Right cardiac atrium (tissue), 5 donors: ENCODE measurements around the gene PLAU. TPM values are rescaled to one million over a fixed set of nuclear protein-coding genes. Genes with fewer than 3 reads are reported as not detected.
A peak's percentile ranks its signal among the peaks of the same experiment; 100 is the strongest.
"Not testable (repeated sequence)": the region's sequence is repeated elsewhere in the genome, so short reads cannot be mapped to it uniquely, and the experiment has no call there.

Experiments used
- ATAC-seq, 2 donors: fragments of 200-7000 bp; cut with Tn5 transposase; one replicate each; pipeline versions ENCODE4 v1.8.0 to v1.9.1; 2020; ENCODE audit warnings: moderate library complexity in 2 of 2, mild to moderate bottlenecking in 1 of 2
- DNase-seq, 3 donors: peaks; one replicate each; pipeline ENCODE4 v3.0.0-alpha.2; 2020
- H3K27ac ChIP-seq: one replicate; pipeline ENCODE4 v1.5.1; 2013; ENCODE audit warnings: mild to moderate bottlenecking, low read length, control low read depth, moderate library complexity
- H3K27me3 ChIP-seq: one replicate; pipeline ENCODE4 v1.6.1; 2013; ENCODE audit not compliant: control insufficient read depth, insufficient read depth
- H3K4me1 ChIP-seq: one replicate; pipeline ENCODE4 v1.6.1; 2013; ENCODE audit warnings: low read length; ENCODE audit not compliant: control insufficient read depth, insufficient read depth
- H3K4me3 ChIP-seq: one replicate; pipeline ENCODE4 v1.5.1; 2013; ENCODE audit warnings: low read length, control low read depth
- H3K9me3 ChIP-seq: one replicate; pipeline ENCODE4 v1.6.1; 2013; ENCODE audit warnings: low read length; ENCODE audit not compliant: control insufficient read depth
- WGBS: extraction: QIAGEN DNeasy Blood & Tissue Kit; methylation state at CpG from one replicate; pipeline ENCODE4 v1.1.7; 2013; 5-methylcytosine and 5-hydroxymethylcytosine counted together
- intact Hi-C, 4 donors: fragments of 100-400 bp; cut with DNase I; formaldehyde crosslinking; loops; one replicate each; pipeline versions ENCODE4 v1.11.0 to v1.14.0; 2022 to 2023
- polyA plus RNA-seq: library from polyadenylated mRNA; stranded (reverse); fragments of 200-250 nt; gene quantifications from one replicate; pipeline ENCODE4 v1.2.3, GENCODE V29; 2013
- total RNA-seq, 4 donors: library from RNA; stranded (reverse); fragmentation: NEBNext Ultra II Directional; extraction: Animal tissue kit (Norgen Biotek cat#: 25700); gene quantifications; one replicate each; pipeline ENCODE4 v1.2.1, GENCODE V29; 2021
- donor health status: healthy with polysubstance abuse.
- donor health status: DM: no; HTN: yes; CAD: no.
- donor health status: DM: no; HTN: no; CAD: no.
- donor health status: DM: no; HTN: yes; CAD: no; lungs with severe emphysema.
- donor health status: DM: yes; HTN: yes; CAD: no.

PLAU gene
- total and polyA plus RNA-seq, 5 donors: 4.8 to 7.1 (median 6.1) TPM

DNA sequence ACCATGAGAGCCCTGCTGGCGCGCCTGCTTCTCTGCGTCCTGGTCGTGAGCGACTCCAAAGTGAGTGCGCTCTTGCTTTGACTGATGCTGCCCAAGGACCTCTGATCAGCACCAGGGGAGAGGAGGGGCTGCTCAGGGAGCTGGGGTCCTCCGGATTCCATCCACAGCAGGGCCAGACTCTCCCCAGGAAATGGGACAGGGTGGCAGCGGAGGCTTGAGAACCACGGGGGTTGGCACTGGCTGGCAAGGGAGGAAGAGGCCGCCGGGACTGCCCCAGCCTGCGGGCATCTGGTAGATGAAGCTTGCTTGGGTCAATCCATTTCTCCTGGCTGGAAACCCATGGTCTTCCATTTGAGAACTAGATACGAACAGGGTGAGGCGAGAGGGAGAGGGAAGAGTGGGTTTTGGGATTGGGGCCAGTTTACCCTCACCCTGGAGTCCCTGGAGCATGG, 647 bp downstream of the PLAU start:
- Histone ChIP-seq H3K4me3 (peak overlapping the region; percentile 72), H3K27me3 (no peaks in the 10 kb centered on the region), H3K4me1 (peaks cover 18% of the 10 kb centered on the region), H3K9me3 (no peaks in the 10 kb centered on the region), H3K27ac (peak overlapping the region; percentile 28)
- ATAC-seq (no peak), DNase-seq (no peak)
- WGBS: 15% methylated on average over 14 of the region's 14 CpGs
- intact Hi-C loops: no loop called here

DNA sequence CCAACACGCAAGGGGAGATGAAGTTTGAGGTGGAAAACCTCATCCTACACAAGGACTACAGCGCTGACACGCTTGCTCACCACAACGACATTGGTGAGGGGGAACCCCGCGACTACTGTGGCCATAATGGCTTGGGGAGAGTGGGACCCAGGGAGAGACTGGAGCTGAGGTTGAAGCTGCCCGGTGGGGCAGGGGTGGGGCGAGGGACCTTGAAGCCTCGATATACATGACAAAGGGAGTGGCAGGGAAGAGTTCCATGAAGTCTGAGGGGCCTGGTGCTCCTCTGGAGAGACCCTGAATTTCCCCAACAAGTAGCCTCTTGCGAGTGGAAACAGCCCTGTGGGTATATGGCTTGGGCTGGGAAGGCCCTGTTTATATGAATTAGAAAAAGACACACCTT, 3.1 kb downstream of the PLAU start:
- DNase-seq (no peak), ATAC-seq (no peak)
- intact Hi-C loops: no loop called here
- no peaks in the 10 kb centered on the region for H3K9me3 ChIP-seq
- no peak overlapping the region for H3K4me3 ChIP-seq
- H3K27ac ChIP-seq: no peak overlapping the region
- H3K27me3 ChIP-seq: no peaks in the 10 kb centered on the region
- 85% methylated on average over 10 of the region's 10 CpGs for WGBS
- peaks cover 14% of the 10 kb centered on the region for H3K4me1 ChIP-seq

DNA sequence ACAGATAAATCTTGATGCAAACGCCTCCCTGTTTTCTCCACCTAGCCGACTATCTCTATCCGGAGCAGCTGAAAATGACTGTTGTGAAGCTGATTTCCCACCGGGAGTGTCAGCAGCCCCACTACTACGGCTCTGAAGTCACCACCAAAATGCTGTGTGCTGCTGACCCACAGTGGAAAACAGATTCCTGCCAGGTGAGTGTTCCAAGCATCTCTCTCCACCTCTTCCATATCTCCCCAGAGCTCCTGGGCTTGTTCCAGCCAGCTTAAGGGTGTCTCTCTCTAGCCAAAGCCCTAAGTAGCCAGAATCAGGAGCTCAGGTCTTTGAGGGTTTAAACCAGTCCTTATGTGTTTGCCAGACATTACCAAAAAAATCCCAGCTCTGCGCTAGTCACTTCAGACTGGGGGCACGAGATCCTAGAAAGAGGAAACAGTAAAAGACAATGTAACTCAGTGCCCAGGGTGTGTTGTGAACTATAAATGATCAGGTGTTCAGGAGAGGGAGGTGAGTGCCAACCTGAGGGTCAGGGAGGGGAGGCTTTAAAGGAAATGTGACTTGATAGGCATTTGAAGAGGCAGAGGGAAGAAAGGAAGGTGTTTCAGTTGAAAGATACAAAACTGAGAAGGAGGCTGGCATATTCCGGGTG, 4.4 kb downstream of the PLAU start:
- no peak for DNase-seq
- H3K27me3 ChIP-seq: no peaks in the 10 kb centered on the region
- intact Hi-C loops: no loop called here
- no peak overlapping the region for H3K27ac ChIP-seq
- peaks cover 6% of the 10 kb centered on the region for H3K4me1 ChIP-seq
- WGBS: 51% methylated on average over 8 of the region's 8 CpGs
- no peaks in the 10 kb centered on the region for H3K9me3 ChIP-seq
- ATAC-seq: no peak
- H3K4me3 ChIP-seq: no peak overlapping the region

DNA sequence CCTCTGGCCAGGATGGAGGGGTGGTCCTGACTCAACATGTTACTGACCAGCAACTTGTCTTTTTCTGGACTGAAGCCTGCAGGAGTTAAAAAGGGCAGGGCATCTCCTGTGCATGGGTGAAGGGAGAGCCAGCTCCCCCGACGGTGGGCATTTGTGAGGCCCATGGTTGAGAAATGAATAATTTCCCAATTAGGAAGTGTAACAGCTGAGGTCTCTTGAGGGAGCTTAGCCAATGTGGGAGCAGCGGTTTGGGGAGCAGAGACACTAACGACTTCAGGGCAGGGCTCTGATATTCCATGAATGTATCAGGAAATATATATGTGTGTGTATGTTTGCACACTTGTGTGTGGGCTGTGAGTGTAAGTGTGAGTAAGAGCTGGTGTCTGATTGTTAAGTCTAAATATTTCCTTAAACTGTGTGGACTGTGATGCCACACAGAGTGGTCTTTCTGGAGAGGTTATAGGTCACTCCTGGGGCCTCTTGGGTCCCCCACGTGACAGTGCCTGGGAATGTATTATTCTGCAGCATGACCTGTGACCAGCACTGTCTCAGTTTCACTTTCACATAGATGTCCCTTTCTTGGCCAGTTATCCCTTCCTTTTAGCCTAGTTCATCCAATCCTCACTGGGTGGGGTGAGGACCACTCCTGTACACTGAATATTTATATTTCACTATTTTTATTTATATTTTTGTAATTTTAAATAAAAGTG, 6.0 kb downstream of the PLAU start:
- intact Hi-C loops: no loop called here
- H3K4me3 ChIP-seq: no peak overlapping the region
- no peaks in the 10 kb centered on the region for H3K27me3 ChIP-seq
- no peak overlapping the region for H3K27ac ChIP-seq
- WGBS: 50% methylated on average over 5 of the region's 5 CpGs
- peaks cover 1% of the 10 kb centered on the region for H3K4me1 ChIP-seq
- peak; percentile 30 to 53 for ATAC-seq
- H3K9me3 ChIP-seq: no peaks in the 10 kb centered on the region
- DNase-seq: no peak

DNA sequence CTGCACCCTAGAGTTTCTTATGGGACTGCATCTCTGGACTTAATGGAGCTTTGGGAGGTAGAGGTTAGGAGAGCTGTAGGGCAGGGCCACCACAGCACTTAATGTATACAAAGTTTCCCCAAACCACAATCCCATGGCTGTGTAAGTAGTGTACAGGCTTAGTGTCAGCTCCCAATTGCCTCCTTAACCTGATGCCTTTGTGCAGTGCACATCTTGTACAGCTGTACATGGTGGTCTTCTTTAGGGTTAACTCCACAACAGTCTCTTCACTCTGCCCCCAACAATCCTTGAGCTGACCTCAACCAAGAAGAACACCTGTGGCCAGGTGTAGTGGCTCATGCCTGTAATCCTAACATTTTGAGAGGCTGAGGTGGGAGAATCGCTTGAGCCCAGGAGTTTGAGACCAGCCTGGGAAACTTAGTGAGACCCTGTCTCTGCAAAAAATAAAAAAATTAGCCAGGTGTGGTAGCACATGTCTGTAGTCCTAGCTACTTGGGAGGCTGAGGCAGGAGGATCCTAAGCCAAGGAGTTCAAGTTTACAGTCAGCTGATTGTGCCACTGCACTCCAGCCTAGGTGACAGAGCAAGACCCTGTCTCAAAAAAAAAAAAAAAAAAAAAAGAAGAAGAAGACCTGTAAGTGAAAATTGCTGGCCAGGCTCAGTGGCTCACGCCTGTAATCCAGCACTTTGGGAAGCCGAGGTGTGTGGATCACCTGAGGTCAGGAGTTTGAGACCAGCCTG, 6.8 kb downstream of the PLAU start:
- WGBS: over 99% methylated on average over 3 of the region's 3 CpGs
- no peak overlapping the region for H3K27ac ChIP-seq
- no peaks in the 10 kb centered on the region for H3K4me1 ChIP-seq
- H3K4me3 ChIP-seq: no peak overlapping the region
- ATAC-seq: no peak
- H3K9me3 ChIP-seq: no peaks in the 10 kb centered on the region
- H3K27me3 ChIP-seq: no peaks in the 10 kb centered on the region
- intact Hi-C loops: no loop called here
- DNase-seq: no peak

DNA sequence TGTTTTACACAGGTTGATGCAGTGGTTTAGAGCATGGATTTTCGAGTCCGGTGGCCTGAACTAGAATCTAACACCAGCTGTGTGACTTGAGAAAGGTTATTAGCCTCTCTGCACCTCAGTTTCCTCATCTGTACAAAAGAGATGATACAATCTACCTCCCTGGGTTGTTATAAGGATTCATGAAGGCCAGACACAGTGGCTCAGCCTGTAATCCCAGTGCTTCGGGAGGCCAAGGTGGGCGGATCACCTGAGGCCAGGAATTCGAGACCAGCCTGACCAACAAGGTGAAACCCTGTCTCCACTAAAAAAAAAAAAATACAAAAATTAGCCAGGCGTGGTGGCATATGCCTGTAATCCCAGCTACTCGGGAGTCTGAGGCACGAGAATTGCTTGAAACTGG, 8.5 kb downstream of the PLAU start:
- H3K9me3 ChIP-seq, H3K4me1 ChIP-seq, H3K27ac ChIP-seq, DNase-seq, ATAC-seq, H3K27me3 ChIP-seq, H3K4me3 ChIP-seq, intact Hi-C loops: not testable (repeated sequence)
- 87% methylated on average over 8 of the region's 8 CpGs for WGBS

DNA sequence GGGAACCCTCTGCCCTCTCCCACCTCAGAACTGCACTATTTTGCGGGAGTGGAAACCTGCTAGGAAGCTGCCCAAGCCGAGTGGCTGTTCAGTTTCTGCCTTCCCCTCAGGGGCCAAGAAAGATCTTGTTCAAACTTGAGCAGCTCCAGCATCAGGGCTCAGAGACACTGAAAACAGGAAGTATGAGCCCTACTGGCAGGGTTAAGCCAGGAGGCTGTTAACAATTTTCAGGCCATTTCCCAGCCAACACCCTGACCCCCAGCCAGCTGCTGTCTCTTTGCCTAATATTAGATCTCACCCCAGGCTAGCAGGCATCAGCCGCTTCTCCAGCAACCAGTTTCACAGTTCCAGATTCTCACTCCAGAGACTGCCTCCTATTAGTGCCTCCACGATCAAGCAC, 9.2 kb downstream of the PLAU start:
- no peaks in the 10 kb centered on the region for H3K27me3 ChIP-seq
- H3K27ac ChIP-seq: peak overlapping the region; percentile 75
- no peaks in the 10 kb centered on the region for H3K9me3 ChIP-seq
- peak; percentile 77 to 81 for ATAC-seq
- DNase-seq: peak; percentile 47 to 76 (median 70)
- intact Hi-C loops: no loop called here
- peaks cover 2% of the 10 kb centered on the region for H3K4me1 ChIP-seq
- WGBS: 33% methylated on average over 4 of the region's 4 CpGs
- no peak overlapping the region for H3K4me3 ChIP-seq

DNA sequence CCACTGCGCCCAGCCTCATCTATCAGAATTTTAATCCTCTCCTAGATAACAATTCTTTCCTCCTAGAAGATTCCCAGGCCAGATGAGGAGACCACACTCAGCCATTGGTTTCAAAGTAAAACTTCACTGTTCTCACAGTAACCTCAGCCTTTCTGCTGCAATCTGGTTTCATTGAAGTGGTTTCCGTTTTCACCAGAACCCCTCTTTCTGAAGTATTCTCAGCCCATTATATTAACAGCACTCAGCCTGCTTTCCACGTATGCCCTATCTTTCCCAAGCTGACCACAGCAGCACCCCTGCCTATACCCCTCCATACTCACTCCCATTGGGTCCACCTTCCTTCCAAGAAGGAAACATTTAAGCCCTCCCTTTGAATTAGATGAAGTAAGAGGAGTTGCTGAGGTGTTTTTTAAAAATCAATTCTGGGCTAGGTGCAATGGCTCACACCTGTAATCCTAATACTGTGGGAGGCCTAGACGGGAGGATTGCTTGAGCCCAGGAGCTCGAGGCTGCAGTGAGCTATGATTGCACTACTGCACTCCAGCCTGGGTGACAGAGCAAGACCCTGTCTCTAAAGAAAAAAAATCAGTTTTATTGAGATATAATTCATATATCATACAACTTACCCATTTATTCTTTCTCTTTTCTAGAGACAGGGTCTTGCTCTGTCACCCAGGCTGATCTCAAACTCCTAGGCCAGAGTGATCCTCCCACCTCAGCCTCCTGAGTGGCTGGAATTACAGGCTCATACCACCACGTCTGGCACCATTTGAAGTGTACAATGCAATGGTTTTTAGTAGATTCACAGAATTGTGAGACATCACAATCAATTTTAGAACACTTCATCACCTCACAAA, 11.3 kb downstream of the PLAU start:
- no peak overlapping the region for H3K27ac ChIP-seq
- H3K4me3 ChIP-seq: no peak overlapping the region
- intact Hi-C loops: no loop called here
- ATAC-seq: no peak
- DNase-seq: no peak
- peaks cover 2% of the 10 kb centered on the region for H3K4me1 ChIP-seq
- no peaks in the 10 kb centered on the region for H3K27me3 ChIP-seq
- WGBS: 92% methylated on average over 6 of the region's 6 CpGs
- no peaks in the 10 kb centered on the region for H3K9me3 ChIP-seq

DNA sequence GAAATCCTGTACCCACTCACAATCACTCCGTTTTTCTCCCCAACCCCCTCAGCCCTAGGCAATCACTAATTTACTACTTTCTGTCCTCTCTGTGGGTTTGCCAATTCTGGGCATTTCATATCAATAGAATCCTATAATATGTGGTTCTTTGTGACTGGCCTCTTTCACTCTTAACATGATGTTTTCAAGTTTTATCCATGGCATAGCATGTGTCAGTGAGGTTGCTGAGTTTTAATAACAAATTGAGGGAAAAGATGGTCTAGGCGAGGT, 11.9 kb downstream of the PLAU start:
- Histone ChIP-seq H3K27ac (no peak overlapping the region), H3K27me3 (no peaks in the 10 kb centered on the region), H3K4me1 (peaks cover 2% of the 10 kb centered on the region), H3K9me3 (no peaks in the 10 kb centered on the region), H3K4me3 (no peak overlapping the region)
- intact Hi-C loops: no loop called here
- whole genome bisulfite sequencing: 92% methylated on average over 2 of the region's 2 CpGs
- DNase-seq: no peak
- ATAC-seq: no peak

DNA sequence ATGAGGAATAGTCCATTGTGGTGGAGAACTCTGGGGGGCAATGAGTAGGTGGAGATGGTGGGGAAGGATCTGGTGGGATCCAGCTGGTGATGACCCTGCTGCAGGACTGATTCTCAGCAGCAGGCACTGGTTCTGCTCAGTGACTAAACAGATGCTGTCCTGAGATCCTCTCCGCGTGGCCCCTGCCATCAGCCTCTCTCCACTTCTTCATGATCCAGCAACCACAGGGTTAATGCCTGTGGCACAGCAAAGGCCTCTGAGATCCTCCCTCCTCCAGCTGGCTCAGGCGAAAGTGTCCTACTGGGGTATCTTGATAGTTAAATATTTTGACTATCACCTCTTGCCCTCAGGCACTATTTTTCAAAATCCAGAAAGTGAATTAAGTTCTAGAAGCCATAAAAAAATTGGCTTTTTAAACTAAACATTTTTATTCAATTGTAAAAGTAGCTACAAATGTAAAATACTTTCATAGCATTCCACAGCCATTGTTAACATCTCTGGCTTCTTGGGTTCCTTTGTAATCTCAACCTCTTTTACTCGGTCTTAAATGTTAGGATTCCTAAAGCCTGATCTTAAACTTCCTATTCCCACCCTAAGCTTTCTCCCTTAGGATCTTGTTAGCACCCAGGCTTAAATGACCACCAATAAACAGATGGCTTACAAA, 13.1 kb downstream of the PLAU start:
- H3K4me1 ChIP-seq: peaks cover 2% of the 10 kb centered on the region
- intact Hi-C loops: no loop called here
- H3K4me3 ChIP-seq: no peak overlapping the region
- no peak for DNase-seq
- no peaks in the 10 kb centered on the region for H3K9me3 ChIP-seq
- no peak for ATAC-seq
- 58% methylated on average over 4 of the region's 4 CpGs for WGBS
- no peak overlapping the region for H3K27ac ChIP-seq
- H3K27me3 ChIP-seq: no peaks in the 10 kb centered on the region
